Measurements from ENCODE around the gene CFAP46. TPM values are rescaled to one million over a fixed set of nuclear protein-coding genes. Genes with fewer than 3 reads are reported as not detected.
A peak's percentile ranks its signal among the peaks of the same experiment; 100 is the strongest.
"Not testable (repeated sequence)": the region's sequence is repeated elsewhere in the genome, so short reads cannot be mapped to it uniquely, and the experiment has no call there.

Gene CFAP46
- total RNA-seq, 1 donor from 2014 or later = 5.2 TPM

GRCh38 chr10:132826524-132827422, 115.6 kb downstream of the CFAP46 start:
- Mint-ChIP-seq H3K27ac (ENCODE audit: unreplicated experiment) (no peak overlapping the region), H3K4me3 (ENCODE audit: unreplicated experiment) (no peak overlapping the region), H3K36me3 (ENCODE audit: unreplicated experiment) (peaks cover 11% of the 10 kb centered on the region), H3K4me1 (ENCODE audit: low read depth, unreplicated experiment) (peaks cover 15% of the 10 kb centered on the region), H3K27me3 (ENCODE audit: unreplicated experiment) (peaks cover 4% of the 10 kb centered on the region), H3K9me3 (ENCODE audit: unreplicated experiment) (peaks cover 3% of the 10 kb centered on the region)
- TF ChIP-seq, protein P1, sequence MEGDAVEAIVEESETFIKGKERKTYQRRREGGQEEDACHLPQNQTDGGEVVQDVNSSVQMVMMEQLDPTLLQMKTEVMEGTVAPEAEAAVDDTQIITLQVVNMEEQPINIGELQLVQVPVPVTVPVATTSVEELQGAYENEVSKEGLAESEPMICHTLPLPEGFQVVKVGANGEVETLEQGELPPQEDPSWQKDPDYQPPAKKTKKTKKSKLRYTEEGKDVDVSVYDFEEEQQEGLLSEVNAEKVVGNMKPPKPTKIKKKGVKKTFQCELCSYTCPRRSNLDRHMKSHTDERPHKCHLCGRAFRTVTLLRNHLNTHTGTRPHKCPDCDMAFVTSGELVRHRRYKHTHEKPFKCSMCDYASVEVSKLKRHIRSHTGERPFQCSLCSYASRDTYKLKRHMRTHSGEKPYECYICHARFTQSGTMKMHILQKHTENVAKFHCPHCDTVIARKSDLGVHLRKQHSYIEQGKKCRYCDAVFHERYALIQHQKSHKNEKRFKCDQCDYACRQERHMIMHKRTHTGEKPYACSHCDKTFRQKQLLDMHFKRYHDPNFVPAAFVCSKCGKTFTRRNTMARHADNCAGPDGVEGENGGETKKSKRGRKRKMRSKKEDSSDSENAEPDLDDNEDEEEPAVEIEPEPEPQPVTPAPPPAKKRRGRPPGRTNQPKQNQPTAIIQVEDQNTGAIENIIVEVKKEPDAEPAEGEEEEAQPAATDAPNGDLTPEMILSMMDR (IDR thresholded peaks at IDR 0.05; ENCODE audit: partially characterized antibody, unreplicated experiment) = no peak
- peak; percentile 11 for DNase-seq

GRCh38 chr10:132825783-132826523, 116.4 kb downstream of the CFAP46 start:
- H3K27me3 Mint-ChIP-seq (ENCODE audit: unreplicated experiment); H3K27ac Mint-ChIP-seq (ENCODE audit: unreplicated experiment); H3K4me3 Mint-ChIP-seq (ENCODE audit: unreplicated experiment); H3K9me3 Mint-ChIP-seq (ENCODE audit: unreplicated experiment); DNase-seq: not testable (repeated sequence)
- peaks cover 15% of the 10 kb centered on the region for H3K4me1 Mint-ChIP-seq (ENCODE audit: low read depth, unreplicated experiment)
- peaks cover 11% of the 10 kb centered on the region for H3K36me3 Mint-ChIP-seq (ENCODE audit: unreplicated experiment)

GRCh38 chr10:132820056-132820455, 122.3 kb downstream of the CFAP46 start:
- H3K27me3 Mint-ChIP-seq (ENCODE audit: unreplicated experiment) = peaks cover 18% of the 10 kb centered on the region
- TF ChIP-seq, protein P1 (IDR thresholded peaks at IDR 0.05; ENCODE audit: partially characterized antibody, unreplicated experiment) = no peak
- H3K27ac Mint-ChIP-seq (ENCODE audit: unreplicated experiment) = peak overlapping the region; percentile 31
- no peak overlapping the region for H3K4me3 Mint-ChIP-seq (ENCODE audit: unreplicated experiment)
- H3K4me1 Mint-ChIP-seq (ENCODE audit: low read depth, unreplicated experiment) = no peaks in the 10 kb centered on the region
- DNase-seq = no peak
- peaks cover 10% of the 10 kb centered on the region for H3K9me3 Mint-ChIP-seq (ENCODE audit: unreplicated experiment)
- peaks cover 19% of the 10 kb centered on the region for H3K36me3 Mint-ChIP-seq (ENCODE audit: unreplicated experiment)

DNA sequence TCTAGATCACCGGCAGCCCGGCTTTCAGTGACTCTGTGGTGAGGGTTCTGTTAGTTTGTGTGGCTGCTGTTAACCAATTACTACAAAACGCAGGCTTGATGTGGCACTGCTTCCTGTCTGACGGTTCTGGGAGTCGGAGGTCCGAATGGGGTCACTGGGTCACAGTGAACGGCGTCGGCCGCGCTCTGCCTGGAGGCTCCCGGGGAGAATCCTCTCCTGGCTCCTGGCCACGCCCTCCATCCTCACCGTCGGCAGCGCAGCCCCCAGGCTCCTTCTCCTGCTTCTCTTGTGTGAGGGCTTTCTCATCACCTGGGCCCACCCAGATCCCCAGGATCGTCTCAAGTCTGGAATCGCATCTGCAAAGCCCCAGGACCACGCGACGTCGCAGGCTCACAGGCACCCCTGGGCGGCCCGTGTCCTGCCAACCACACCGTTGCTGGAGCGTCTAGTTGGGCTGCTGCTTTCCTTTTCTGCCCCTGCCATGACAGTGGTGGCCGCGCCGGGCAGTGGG, 124.6 kb downstream of the CFAP46 start:
- peaks cover 18% of the 10 kb centered on the region for H3K27me3 Mint-ChIP-seq (ENCODE audit: unreplicated experiment)
- H3K36me3 Mint-ChIP-seq (ENCODE audit: unreplicated experiment) = peaks cover 19% of the 10 kb centered on the region
- TF ChIP-seq, protein P1 (IDR thresholded peaks at IDR 0.05; ENCODE audit: partially characterized antibody, unreplicated experiment) = no peak
- H3K4me3 Mint-ChIP-seq (ENCODE audit: unreplicated experiment) = no peak overlapping the region
- H3K9me3 Mint-ChIP-seq (ENCODE audit: unreplicated experiment) = peaks cover 10% of the 10 kb centered on the region
- no peaks in the 10 kb centered on the region for H3K4me1 Mint-ChIP-seq (ENCODE audit: low read depth, unreplicated experiment)
- no peak for DNase-seq
- no peak overlapping the region for H3K27ac Mint-ChIP-seq (ENCODE audit: unreplicated experiment)

- Mint-ChIP-seq H3K9me3 (ENCODE audit: unreplicated experiment) (peaks cover 10% of the 10 kb centered on the region), H3K4me1 (ENCODE audit: low read depth, unreplicated experiment) (no peaks in the 10 kb centered on the region), H3K36me3 (ENCODE audit: unreplicated experiment) (peaks cover 19% of the 10 kb centered on the region), H3K27ac (ENCODE audit: unreplicated experiment) (no peak overlapping the region), H3K27me3 (ENCODE audit: unreplicated experiment) (peaks cover 18% of the 10 kb centered on the region), H3K4me3 (ENCODE audit: unreplicated experiment) (no peak overlapping the region)
- no peak for DNase-seq
- TF ChIP-seq, protein P1 (IDR thresholded peaks at IDR 0.05; ENCODE audit: partially characterized antibody, unreplicated experiment) = no peak
These were observed 125.7 kb downstream of the CFAP46 start for GRCh38 chr10:132816718-132817117.

Data from glutamatergic neuron (in vitro differentiated cells).